ENCODE results near the gene ATAD3B.

DNA sequence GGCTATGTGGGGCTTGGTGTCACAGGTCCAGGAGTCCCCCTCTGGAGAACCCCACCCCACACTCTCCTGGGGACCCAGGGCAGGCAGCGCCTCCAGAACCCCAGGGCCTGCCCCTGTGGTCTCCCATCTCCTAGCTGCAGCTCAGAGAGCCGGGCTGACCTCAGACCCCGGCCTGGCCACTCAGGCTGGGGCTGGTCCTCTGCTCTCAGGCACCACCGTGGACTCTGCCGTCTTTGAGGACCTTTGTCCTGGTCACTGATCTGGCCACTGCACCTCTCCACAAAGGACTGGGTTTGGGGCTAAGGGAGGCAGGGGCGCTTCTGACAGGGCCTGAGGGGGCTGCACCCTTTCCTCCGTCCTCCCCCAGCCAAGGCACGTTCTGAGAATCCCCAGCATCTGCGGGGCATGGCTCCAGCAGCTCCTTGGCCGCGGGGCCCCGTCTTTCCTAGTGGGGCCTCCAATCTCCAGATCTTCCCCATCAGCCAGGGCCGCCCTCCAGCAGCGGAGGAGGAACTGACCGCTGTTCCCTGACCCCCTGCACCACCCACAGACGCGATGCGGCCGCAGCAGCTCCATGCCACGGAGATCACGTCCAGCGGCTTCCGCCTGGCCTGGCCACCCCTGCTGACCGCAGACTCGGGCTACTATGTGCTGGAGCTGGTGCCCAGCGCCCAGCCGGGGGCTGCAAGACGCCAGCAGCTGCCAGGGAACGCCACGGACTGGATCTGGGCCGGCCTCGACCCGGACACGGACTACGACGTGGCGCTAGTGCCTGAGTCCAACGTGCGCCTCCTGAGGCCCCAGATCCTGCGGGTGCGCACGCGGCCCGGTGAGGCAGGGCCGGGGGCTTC lies 32.8 kb upstream of the ATAD3B start:
- TF ChIP-seq, protein P1, sequence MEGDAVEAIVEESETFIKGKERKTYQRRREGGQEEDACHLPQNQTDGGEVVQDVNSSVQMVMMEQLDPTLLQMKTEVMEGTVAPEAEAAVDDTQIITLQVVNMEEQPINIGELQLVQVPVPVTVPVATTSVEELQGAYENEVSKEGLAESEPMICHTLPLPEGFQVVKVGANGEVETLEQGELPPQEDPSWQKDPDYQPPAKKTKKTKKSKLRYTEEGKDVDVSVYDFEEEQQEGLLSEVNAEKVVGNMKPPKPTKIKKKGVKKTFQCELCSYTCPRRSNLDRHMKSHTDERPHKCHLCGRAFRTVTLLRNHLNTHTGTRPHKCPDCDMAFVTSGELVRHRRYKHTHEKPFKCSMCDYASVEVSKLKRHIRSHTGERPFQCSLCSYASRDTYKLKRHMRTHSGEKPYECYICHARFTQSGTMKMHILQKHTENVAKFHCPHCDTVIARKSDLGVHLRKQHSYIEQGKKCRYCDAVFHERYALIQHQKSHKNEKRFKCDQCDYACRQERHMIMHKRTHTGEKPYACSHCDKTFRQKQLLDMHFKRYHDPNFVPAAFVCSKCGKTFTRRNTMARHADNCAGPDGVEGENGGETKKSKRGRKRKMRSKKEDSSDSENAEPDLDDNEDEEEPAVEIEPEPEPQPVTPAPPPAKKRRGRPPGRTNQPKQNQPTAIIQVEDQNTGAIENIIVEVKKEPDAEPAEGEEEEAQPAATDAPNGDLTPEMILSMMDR (IDR thresholded peaks at IDR 0.05) = no peak
- TF ChIP-seq POLR2AphosphoS5 (IDR thresholded peaks at IDR 0.05) = no peak

Data from prostate gland (tissue), 2 donors.